Effector memory CD4-positive, alpha-beta T cell (primary cell): ENCODE results near the gene GADD45B.
"Not testable (repeated sequence)": the region's sequence is repeated elsewhere in the genome, so short reads cannot be mapped to it uniquely, and the experiment has no call there.

Experiments
- DNase-seq, 3 donors: peaks; one replicate each; pipeline ENCODE4 v3.0.0-alpha.2; 2020
- H3K27ac ChIP-seq: 2 replicates; pipeline ENCODE4 v1.7.0; 2013; ENCODE audit warnings: mild to moderate bottlenecking, low read length, moderate library complexity; ENCODE audit not compliant: insufficient read depth, poor library complexity, severe bottlenecking
- H3K27me3 ChIP-seq: replicated peaks from 2 replicates; pipeline ENCODE4 v1.7.0; 2013; ENCODE audit warnings: mild to moderate bottlenecking, low read length; ENCODE audit not compliant: insufficient read depth, control insufficient read depth, poor library complexity, severe bottlenecking
- H3K36me3 ChIP-seq: 2 replicates; pipeline ENCODE4 v1.7.0; 2013; ENCODE audit warnings: mild to moderate bottlenecking, low read length, moderate library complexity; ENCODE audit not compliant: control insufficient read depth, insufficient read depth
- H3K4me1 ChIP-seq: 2 replicates; pipeline ENCODE4 v1.7.0; 2013; ENCODE audit warnings: low read length, mild to moderate bottlenecking; ENCODE audit not compliant: control insufficient read depth, insufficient read depth, poor library complexity, severe bottlenecking
- H3K4me3 ChIP-seq: 2 replicates; pipeline ENCODE4 v1.7.0; 2013; ENCODE audit warnings: low read length, low read depth, mild to moderate bottlenecking; ENCODE audit not compliant: insufficient read depth, poor library complexity, severe bottlenecking
- H3K9me3 ChIP-seq: 2 replicates; pipeline ENCODE4 v1.7.0; 2013; ENCODE audit warnings: mild to moderate bottlenecking, low read length, moderate library complexity; ENCODE audit not compliant: control insufficient read depth

The GADD45B gene

GRCh38 chr19:2469102-2469914 lies 6.6 kb upstream of the GADD45B start:
- Histone ChIP-seq H3K27ac (no peak overlapping the region), H3K36me3 (no peaks in the 10 kb centered on the region)
- no peak for DNase-seq

DNA sequence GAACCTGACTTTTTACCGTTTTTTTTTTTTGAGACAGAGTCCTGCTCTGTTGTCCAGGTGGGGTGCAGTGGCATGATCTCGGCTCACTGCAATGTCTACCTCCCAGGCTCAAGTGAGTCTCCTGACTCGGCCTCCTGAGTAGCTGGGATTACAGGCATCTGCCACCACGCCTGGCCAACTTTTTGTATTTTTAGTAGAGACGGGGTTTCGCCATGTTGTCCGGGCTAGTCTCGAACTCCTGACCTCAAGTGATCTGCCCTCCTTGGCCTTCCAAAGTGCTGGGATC lies 6.1 kb upstream of the GADD45B start:
- not testable (repeated sequence) for H3K4me1 ChIP-seq, H3K36me3 ChIP-seq, H3K4me3 ChIP-seq, DNase-seq, H3K9me3 ChIP-seq, H3K27me3 ChIP-seq, H3K27ac ChIP-seq

More at GRCh38 chr19:2469102-2469914, 6.6 kb upstream of the GADD45B start:
- Histone ChIP-seq H3K27me3 (no peaks in the 10 kb centered on the region), H3K4me3 (no peak overlapping the region), H3K9me3 (no peaks in the 10 kb centered on the region), H3K4me1 (no peaks in the 10 kb centered on the region)

GRCh38 chr19:2474232-2475017 lies 1.5 kb upstream of the GADD45B start:
- H3K4me3 ChIP-seq: peak overlapping the region; percentile 94
- H3K9me3 ChIP-seq: no peaks in the 10 kb centered on the region
- H3K27ac ChIP-seq: peak overlapping the region; percentile 89
- DNase-seq: peak; percentile 79 to 89 (median 80)
- H3K36me3 ChIP-seq: peaks cover 12% of the 10 kb centered on the region
- H3K27me3 ChIP-seq: no peaks in the 10 kb centered on the region
- peaks cover 26% of the 10 kb centered on the region for H3K4me1 ChIP-seq

- DNase-seq: peak in 2 of 3 donors; percentile 36 to 42
- Histone ChIP-seq H3K4me3 (peak overlapping the region; percentile 94), H3K9me3 (no peaks in the 10 kb centered on the region)
Observed at GRCh38 chr19:2475018-2475701, 767 bp upstream of the GADD45B start.

DNA sequence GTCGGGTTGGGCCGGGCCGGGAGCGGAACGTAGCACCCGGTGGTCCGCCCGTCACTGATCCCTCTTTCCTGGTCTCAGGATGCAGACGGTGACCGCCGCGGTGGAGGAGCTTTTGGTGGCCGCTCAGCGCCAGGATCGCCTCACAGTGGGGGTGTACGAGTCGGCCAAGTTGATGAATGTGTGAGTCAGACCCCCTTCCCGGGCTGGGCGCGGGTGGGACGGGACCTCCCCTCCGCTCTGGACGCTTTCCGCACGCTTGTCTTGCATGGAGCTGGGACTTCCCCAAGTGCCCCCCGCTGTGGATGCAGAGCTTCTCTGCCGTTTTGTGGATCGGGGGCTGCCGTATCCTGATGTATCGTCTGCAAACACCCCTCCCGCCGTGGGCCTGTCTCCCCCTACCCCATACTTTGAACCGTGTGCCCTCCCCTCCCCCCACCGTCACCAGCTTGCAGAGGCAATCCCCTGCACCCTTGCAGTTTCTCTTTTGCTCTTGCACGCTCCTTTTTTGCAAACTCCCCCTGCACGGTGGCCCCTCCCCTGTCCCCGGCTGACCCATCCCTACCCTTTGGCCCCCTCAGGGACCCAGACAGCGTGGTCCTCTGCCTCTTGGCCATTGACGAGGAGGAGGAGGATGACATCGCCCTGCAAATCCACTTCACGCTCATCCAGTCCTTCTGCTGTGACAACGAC lies 669 bp downstream of the GADD45B start:
- H3K4me1 ChIP-seq: peaks cover 26% of the 10 kb centered on the region
- H3K9me3 ChIP-seq: no peaks in the 10 kb centered on the region
- no peaks in the 10 kb centered on the region for H3K27me3 ChIP-seq
- H3K4me3 ChIP-seq: peak overlapping the region; percentile 94
- peak overlapping the region; percentile 89 for H3K27ac ChIP-seq
- peak; percentile 41 to 51 (median 51) for DNase-seq
- peaks cover 12% of the 10 kb centered on the region for H3K36me3 ChIP-seq

More at GRCh38 chr19:2475018-2475701, 767 bp upstream of the GADD45B start:
- Histone ChIP-seq H3K36me3 (peaks cover 12% of the 10 kb centered on the region), H3K27me3 (no peaks in the 10 kb centered on the region), H3K27ac (peak overlapping the region; percentile 89), H3K4me1 (peaks cover 26% of the 10 kb centered on the region)

DNA sequence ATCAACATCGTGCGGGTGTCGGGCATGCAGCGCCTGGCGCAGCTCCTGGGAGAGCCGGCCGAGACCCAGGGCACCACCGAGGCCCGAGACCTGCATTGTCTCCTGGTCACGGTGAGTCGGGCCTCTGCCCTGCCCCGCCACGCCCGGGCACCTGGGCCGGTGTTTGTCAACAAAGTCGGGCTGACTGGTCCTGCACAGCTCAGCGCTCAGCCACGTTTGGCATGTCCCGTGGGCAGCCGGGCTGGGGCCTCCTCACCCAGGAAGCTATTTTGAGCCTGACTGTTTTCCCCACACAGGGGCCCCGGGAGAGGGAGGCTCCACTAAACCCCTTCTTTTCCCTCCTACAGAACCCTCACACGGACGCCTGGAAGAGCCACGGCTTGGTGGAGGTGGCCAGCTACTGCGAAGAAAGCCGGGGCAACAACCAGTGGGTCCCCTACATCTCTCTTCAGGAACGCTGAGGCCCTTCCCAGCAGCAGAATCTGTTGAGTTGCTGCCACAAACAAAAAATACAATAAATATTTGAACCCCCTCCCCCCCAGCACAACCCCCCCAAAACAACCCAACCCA lies 1.3 kb downstream of the GADD45B start:
- peak overlapping the region; percentile 94 for H3K4me3 ChIP-seq
- peak overlapping the region; percentile 89 for H3K27ac ChIP-seq
- peaks cover 26% of the 10 kb centered on the region for H3K4me1 ChIP-seq

GRCh38 chr19:2477732-2478191 lies 1.8 kb downstream of the GADD45B start:
- Histone ChIP-seq H3K9me3 (no peaks in the 10 kb centered on the region), H3K4me1 (peaks cover 26% of the 10 kb centered on the region), H3K27me3 (no peaks in the 10 kb centered on the region), H3K36me3 (peaks cover 12% of the 10 kb centered on the region), H3K27ac (peak overlapping the region; percentile 89), H3K4me3 (peak overlapping the region; percentile 94)
- peak in 1 of 3 donors; percentile 35 for DNase-seq

More for the DNA sequence above, 1.3 kb downstream of the GADD45B start:
- no peaks in the 10 kb centered on the region for H3K27me3 ChIP-seq
- H3K36me3 ChIP-seq: peaks cover 12% of the 10 kb centered on the region
- H3K9me3 ChIP-seq: no peaks in the 10 kb centered on the region
- DNase-seq: peak in 1 of 3 donors; percentile 20

- no peaks in the 10 kb centered on the region for H3K27me3 ChIP-seq
- H3K27ac ChIP-seq: peak overlapping the region; percentile 89
- peaks cover 26% of the 10 kb centered on the region for H3K4me1 ChIP-seq
- peak; percentile 43 to 52 (median 47) for DNase-seq
- peak overlapping the region; percentile 94 for H3K4me3 ChIP-seq
- H3K36me3 ChIP-seq: peaks cover 12% of the 10 kb centered on the region
- peaks cover 4% of the 10 kb centered on the region for H3K9me3 ChIP-seq
Observed at GRCh38 chr19:2478278-2478755, 2.4 kb downstream of the GADD45B start.
